ENCODE results near the gene DCLK1. TPM values are rescaled to one million over a fixed set of nuclear protein-coding genes. Genes with fewer than 3 reads are reported as not detected.

The DCLK1 gene
- total RNA-seq, 1 experiment from 2014 or later, result 2.2 TPM

- DNase-seq (ENCODE audit: low read depth in 1 of 2, low spot score in 2 of 2), result no peak
- no peaks in the 10 kb centered on the region for H3K36me3 ChIP-seq
- no peaks in the 10 kb centered on the region for H3K4me1 ChIP-seq (replicated peaks)
- H3K27ac ChIP-seq, result no peak overlapping the region
- H3K9me3 ChIP-seq (replicated peaks), result no peaks in the 10 kb centered on the region
- H3K27me3 ChIP-seq (replicated peaks), result no peaks in the 10 kb centered on the region
- no peak overlapping the region for H3K4me3 ChIP-seq
These were observed 63.3 kb downstream of the DCLK1 start for GRCh38 chr13:36067746-36068381.

- no peaks in the 10 kb centered on the region for H3K4me1 ChIP-seq (replicated peaks)
- no peak overlapping the region for H3K27ac ChIP-seq
- no peaks in the 10 kb centered on the region for H3K27me3 ChIP-seq (replicated peaks)
- no peak overlapping the region for H3K4me3 ChIP-seq
- DNase-seq (ENCODE audit: low read depth in 1 of 2, low spot score in 2 of 2), result no peak
- no peaks in the 10 kb centered on the region for H3K36me3 ChIP-seq
- no peaks in the 10 kb centered on the region for H3K9me3 ChIP-seq (replicated peaks)
These were observed 68.9 kb downstream of the DCLK1 start for GRCh38 chr13:36062249-36062648.

DNA sequence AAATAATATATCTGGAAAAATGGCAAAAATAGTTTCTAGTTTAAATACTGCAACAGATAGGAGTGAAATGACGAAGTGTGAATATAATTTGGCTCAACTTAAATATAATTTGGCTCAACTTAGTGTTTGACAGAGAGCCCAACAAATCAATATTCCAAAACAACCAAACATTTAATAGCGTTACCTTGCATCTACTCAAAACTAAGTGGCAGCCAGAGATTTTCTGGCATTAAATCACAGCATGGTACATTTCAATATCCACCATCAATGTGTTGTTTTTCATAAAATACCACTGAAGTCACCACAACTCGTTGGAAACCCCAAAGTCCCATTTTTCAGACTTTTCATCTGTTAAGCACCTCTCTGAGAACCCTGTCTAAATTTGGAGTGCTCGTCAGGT lies 69.6 kb downstream of the DCLK1 start:
- Histone ChIP-seq H3K27ac (no peak overlapping the region), H3K9me3 (replicated peaks) (no peaks in the 10 kb centered on the region), H3K36me3 (no peaks in the 10 kb centered on the region), H3K4me1 (replicated peaks) (no peaks in the 10 kb centered on the region), H3K27me3 (replicated peaks) (no peaks in the 10 kb centered on the region), H3K4me3 (no peak overlapping the region)
- no peak for DNase-seq (ENCODE audit: low read depth in 1 of 2, low spot score in 2 of 2)

GRCh38 chr13:36061054-36061453 lies 70.1 kb downstream of the DCLK1 start:
- no peaks in the 10 kb centered on the region for H3K36me3 ChIP-seq
- H3K27ac ChIP-seq, result no peak overlapping the region
- DNase-seq (ENCODE audit: low read depth in 1 of 2, low spot score in 2 of 2), result no peak
- H3K4me1 ChIP-seq (replicated peaks), result no peaks in the 10 kb centered on the region
- no peaks in the 10 kb centered on the region for H3K27me3 ChIP-seq (replicated peaks)
- H3K4me3 ChIP-seq, result no peak overlapping the region
- H3K9me3 ChIP-seq (replicated peaks), result no peaks in the 10 kb centered on the region

DNA sequence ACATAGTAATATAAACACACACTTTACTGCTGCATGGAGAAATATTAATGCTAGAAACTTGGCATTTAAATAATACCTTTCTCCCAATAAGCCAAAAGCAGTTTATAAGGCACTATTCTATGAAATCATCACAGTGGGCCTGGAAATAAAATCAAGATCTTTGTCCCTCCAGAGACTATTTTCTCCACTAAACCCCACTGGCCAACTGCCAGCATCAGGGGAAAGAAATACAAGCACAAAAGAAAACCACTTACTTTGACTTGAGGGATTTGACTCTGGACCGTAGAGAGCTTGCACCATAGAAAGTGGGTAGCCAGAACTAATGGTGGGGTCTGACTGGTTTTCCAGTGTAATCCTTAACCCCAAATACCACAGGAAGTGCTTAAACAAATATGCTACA lies 71.9 kb downstream of the DCLK1 start:
- Histone ChIP-seq H3K27ac (no peak overlapping the region), H3K36me3 (no peaks in the 10 kb centered on the region), H3K9me3 (replicated peaks) (no peaks in the 10 kb centered on the region), H3K27me3 (replicated peaks) (no peaks in the 10 kb centered on the region), H3K4me3 (no peak overlapping the region), H3K4me1 (replicated peaks) (no peaks in the 10 kb centered on the region)
- no peak for DNase-seq (ENCODE audit: low read depth in 1 of 2, low spot score in 2 of 2)

DNA sequence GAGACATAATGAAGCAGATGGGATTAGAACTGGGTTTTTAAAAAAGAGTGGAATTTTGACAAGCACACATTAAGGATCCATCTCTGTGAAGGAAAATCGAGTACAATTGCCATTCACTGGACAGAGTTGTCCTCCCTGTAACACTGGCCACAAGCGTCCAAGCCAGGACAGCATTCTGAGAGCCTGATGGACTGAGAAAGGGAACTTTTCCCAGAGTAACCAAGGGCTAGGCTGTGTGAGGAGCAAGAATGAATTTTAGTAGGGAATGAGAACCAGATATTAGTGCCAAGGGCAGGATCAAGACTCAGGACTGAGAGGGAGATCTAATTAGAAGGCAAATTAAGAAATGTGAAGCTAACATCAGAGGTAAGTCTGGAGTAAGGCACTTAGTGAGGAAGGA lies 73.1 kb downstream of the DCLK1 start:
- no peaks in the 10 kb centered on the region for H3K9me3 ChIP-seq (replicated peaks)
- H3K27me3 ChIP-seq (replicated peaks), result no peaks in the 10 kb centered on the region
- H3K27ac ChIP-seq, result no peak overlapping the region
- no peaks in the 10 kb centered on the region for H3K36me3 ChIP-seq
- no peak overlapping the region for H3K4me3 ChIP-seq
- DNase-seq (ENCODE audit: low read depth in 1 of 2, low spot score in 2 of 2), result no peak
- H3K4me1 ChIP-seq (replicated peaks), result no peaks in the 10 kb centered on the region

GRCh38 chr13:36057547-36057946 lies 73.6 kb downstream of the DCLK1 start:
- no peak for DNase-seq (ENCODE audit: low read depth in 1 of 2, low spot score in 2 of 2)
- H3K4me3 ChIP-seq, result no peak overlapping the region
- no peak overlapping the region for H3K27ac ChIP-seq
- H3K36me3 ChIP-seq, result no peaks in the 10 kb centered on the region
- H3K27me3 ChIP-seq (replicated peaks), result no peaks in the 10 kb centered on the region
- H3K9me3 ChIP-seq (replicated peaks), result no peaks in the 10 kb centered on the region
- no peaks in the 10 kb centered on the region for H3K4me1 ChIP-seq (replicated peaks)

- H3K4me3 ChIP-seq, result no peak overlapping the region
- no peaks in the 10 kb centered on the region for H3K27me3 ChIP-seq (replicated peaks)
- no peak overlapping the region for H3K27ac ChIP-seq
- DNase-seq (ENCODE audit: low read depth in 1 of 2, low spot score in 2 of 2), result no peak
- no peaks in the 10 kb centered on the region for H3K36me3 ChIP-seq
- H3K4me1 ChIP-seq (replicated peaks), result no peaks in the 10 kb centered on the region
- no peaks in the 10 kb centered on the region for H3K9me3 ChIP-seq (replicated peaks)
These were observed 74.1 kb downstream of the DCLK1 start for GRCh38 chr13:36057041-36057440.

GRCh38 chr13:36055366-36055765 lies 75.8 kb downstream of the DCLK1 start:
- no peaks in the 10 kb centered on the region for H3K27me3 ChIP-seq (replicated peaks)
- no peaks in the 10 kb centered on the region for H3K36me3 ChIP-seq
- H3K4me1 ChIP-seq (replicated peaks), result no peaks in the 10 kb centered on the region
- no peak overlapping the region for H3K27ac ChIP-seq
- H3K4me3 ChIP-seq, result no peak overlapping the region
- DNase-seq (ENCODE audit: low read depth in 1 of 2, low spot score in 2 of 2), result no peak
- no peaks in the 10 kb centered on the region for H3K9me3 ChIP-seq (replicated peaks)

DNA sequence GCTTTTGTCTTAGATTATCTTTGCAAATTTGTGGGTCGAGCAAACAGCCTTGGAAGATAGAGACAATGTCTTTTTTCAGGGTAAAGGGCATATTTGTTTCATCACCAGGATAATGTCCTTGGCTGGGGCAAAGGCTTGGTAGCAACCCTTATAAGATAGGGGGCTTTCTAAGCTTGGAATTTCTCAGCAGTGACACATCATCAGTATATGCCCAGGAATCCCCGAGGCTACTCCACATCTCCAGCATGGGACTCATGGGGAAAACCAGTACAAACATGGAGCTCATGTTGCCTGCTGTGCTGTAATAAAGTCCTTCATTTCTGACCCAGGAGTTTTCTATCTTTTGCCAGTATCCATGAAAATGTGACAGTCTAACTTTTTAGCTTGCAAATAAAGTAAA lies 77.1 kb downstream of the DCLK1 start:
- Histone ChIP-seq H3K36me3 (no peaks in the 10 kb centered on the region), H3K4me1 (replicated peaks) (no peaks in the 10 kb centered on the region), H3K9me3 (replicated peaks) (no peaks in the 10 kb centered on the region), H3K27ac (no peak overlapping the region), H3K27me3 (replicated peaks) (no peaks in the 10 kb centered on the region), H3K4me3 (no peak overlapping the region)
- no peak for DNase-seq (ENCODE audit: low read depth in 1 of 2, low spot score in 2 of 2)

GRCh38 chr13:36051082-36051481 lies 80.1 kb downstream of the DCLK1 start:
- H3K9me3 ChIP-seq (replicated peaks), result no peaks in the 10 kb centered on the region
- DNase-seq (ENCODE audit: low read depth in 1 of 2, low spot score in 2 of 2), result no peak
- no peaks in the 10 kb centered on the region for H3K4me1 ChIP-seq (replicated peaks)
- H3K4me3 ChIP-seq, result no peak overlapping the region
- no peak overlapping the region for H3K27ac ChIP-seq
- no peaks in the 10 kb centered on the region for H3K36me3 ChIP-seq
- no peaks in the 10 kb centered on the region for H3K27me3 ChIP-seq (replicated peaks)

DNA sequence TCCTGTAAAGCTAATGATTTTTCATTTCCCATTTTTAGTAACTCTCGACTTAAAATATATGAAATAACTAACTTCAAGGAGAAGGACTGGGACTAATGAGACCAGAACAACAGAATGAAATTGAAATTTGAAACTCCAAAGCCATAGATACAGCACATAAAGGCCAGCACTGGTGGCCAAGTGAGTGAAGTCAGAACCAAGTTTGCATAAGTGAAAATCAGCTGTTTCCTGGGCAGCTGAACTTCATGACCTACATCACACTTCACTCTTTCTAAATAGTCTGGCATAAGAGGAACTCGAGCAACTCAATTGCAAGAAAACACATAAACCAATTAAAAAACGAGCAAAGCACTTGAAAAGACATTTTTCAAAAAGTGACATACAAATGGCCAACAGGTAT lies 84.5 kb downstream of the DCLK1 start:
- Histone ChIP-seq H3K4me1 (replicated peaks) (no peaks in the 10 kb centered on the region), H3K27ac (no peak overlapping the region), H3K4me3 (no peak overlapping the region), H3K36me3 (no peaks in the 10 kb centered on the region), H3K27me3 (replicated peaks) (no peaks in the 10 kb centered on the region), H3K9me3 (replicated peaks) (no peaks in the 10 kb centered on the region)
- no peak for DNase-seq (ENCODE audit: low read depth in 1 of 2, low spot score in 2 of 2)

GRCh38 chr13:36038785-36039555 lies 92.2 kb downstream of the DCLK1 start:
- no peak overlapping the region for H3K4me3 ChIP-seq
- H3K27me3 ChIP-seq (replicated peaks), result no peaks in the 10 kb centered on the region
- no peaks in the 10 kb centered on the region for H3K4me1 ChIP-seq (replicated peaks)
- no peaks in the 10 kb centered on the region for H3K36me3 ChIP-seq
- no peak for DNase-seq (ENCODE audit: low read depth in 1 of 2, low spot score in 2 of 2)
- H3K9me3 ChIP-seq (replicated peaks), result no peaks in the 10 kb centered on the region
- no peak overlapping the region for H3K27ac ChIP-seq

- Histone ChIP-seq H3K4me3 (no peak overlapping the region), H3K27me3 (replicated peaks) (no peaks in the 10 kb centered on the region), H3K36me3 (no peaks in the 10 kb centered on the region), H3K9me3 (replicated peaks) (no peaks in the 10 kb centered on the region), H3K4me1 (replicated peaks) (no peaks in the 10 kb centered on the region), H3K27ac (no peak overlapping the region)
- DNase-seq (ENCODE audit: low read depth in 1 of 2, low spot score in 2 of 2), result no peak
These were observed 98.1 kb downstream of the DCLK1 start for GRCh38 chr13:36033035-36033434.

- Histone ChIP-seq H3K9me3 (replicated peaks) (no peaks in the 10 kb centered on the region), H3K4me3 (no peak overlapping the region), H3K4me1 (replicated peaks) (no peaks in the 10 kb centered on the region), H3K27me3 (replicated peaks) (no peaks in the 10 kb centered on the region), H3K27ac (no peak overlapping the region), H3K36me3 (no peaks in the 10 kb centered on the region)
- DNase-seq (ENCODE audit: low read depth in 1 of 2, low spot score in 2 of 2), result no peak
These were observed 99.7 kb downstream of the DCLK1 start for GRCh38 chr13:36031490-36031889.
